Ovary (tissue), 9 donors: ENCODE data around the gene UTS2R. TPM values are rescaled to one million over a fixed set of nuclear protein-coding genes. Genes with fewer than 3 reads are reported as not detected.

Experiments
- DNase-seq, 5 donors: peaks; one replicate each; pipeline ENCODE4 v3.0.0-alpha.2; 2019 to 2020
- H3K27ac ChIP-seq, 2 donors: fragments of 200-600 bp; one replicate each; pipeline versions ENCODE4 v1.5.1 to v1.8.0; 2019 to 2022
- H3K27me3 ChIP-seq: fragments of 200-600 bp; one replicate; pipeline ENCODE4 v1.8.0; 2022
- H3K36me3 ChIP-seq: fragments of 200-600 bp; sonication (generic); one replicate; pipeline ENCODE4 v1.5.1; 2019
- H3K4me1 ChIP-seq: one replicate; pipeline ENCODE4 v1.8.1; 2013; ENCODE audit warnings: mild to moderate bottlenecking, moderate library complexity; ENCODE audit not compliant: insufficient read depth
- H3K4me3 ChIP-seq: fragments of 200-600 bp; sonication (generic); one replicate; pipeline ENCODE4 v1.5.1; 2017
- H3K9me3 ChIP-seq, 2 donors: fragments of 200-600 bp in 1 of 2; sonication (generic) in 1 of 2; one replicate each; pipeline versions ENCODE4 v1.5.1 to v1.8.1; 2013 to 2019; ENCODE audit warnings: mild to moderate bottlenecking in 1 of 2, moderate library complexity in 1 of 2
- CTCF ChIP-seq, 3 donors: fragments of 450-650 bp in 2 of 3; fragments of 200-600 bp in 1 of 3; IDR thresholded peaks; one replicate each; pipeline versions ENCODE4 v1.5.1 to v1.8.0; 2016 to 2022; ENCODE audit warnings: antibody characterized with exemption in 3 of 3, mild to moderate bottlenecking in 1 of 3
- EP300 ChIP-seq: sonication (generic); formaldehyde crosslinking; IDR thresholded peaks from one replicate; pipeline ENCODE4 v1.6.1; 2017; ENCODE audit warnings: antibody characterized with exemption
- POLR2A ChIP-seq: fragments of 450-650 bp; IDR thresholded peaks from one replicate; pipeline ENCODE4 v1.6.1; 2017; ENCODE audit warnings: antibody characterized with exemption, mild to moderate bottlenecking, moderate library complexity
- WGBS, 3 donors: extraction: QIAGEN DNeasy Blood & Tissue Kit in 1 of 3; methylation state at CpG; one replicate each; pipeline versions ENCODE4 v1.1.5 to v1.1.7; 2013 to 2017; 5-methylcytosine and 5-hydroxymethylcytosine counted together
- intact Hi-C, 4 donors: fragments of 100-400 bp; cut with DNase I; formaldehyde crosslinking; loops; one replicate each; pipeline versions ENCODE4 v1.11.0 to v1.15.1; 2022 to 2023
- polyA plus RNA-seq, 2 donors: library from polyadenylated mRNA; stranded (reverse); fragments of 200-250 nt in 1 of 2; fragments of 350-450 nt in 1 of 2; fragmentation: Illumina TruSeq in 1 of 2; extraction: RNeasy Lipid Tissue Mini Kit (QIAGEN cat#74804) in 1 of 2; gene quantifications; one replicate each; pipeline ENCODE4 v1.2.3, GENCODE V29; 2013 to 2014
- total RNA-seq, 7 donors: library from RNA; depleted of rRNA in 2 of 7; stranded (reverse); fragments of >200 nt in 2 of 7; fragmentation: NEBNext Ultra II Directional in 3 of 7; extraction: Animal tissue kit (Norgen Biotek cat#: 25700) in 3 of 7; gene quantifications; one replicate each; pipeline versions ENCODE4 v1.1.0 to v1.2.4, GENCODE V29; 2016 to 2023
- donor health status: DM: no; HTN: no; CAD: no; lungs with moderate emphysema.
- donor health status: DM: no; HTN: no; CAD: no.
- donor health status: Bipolar disorder and iron deficiency.
- donor health status: DM: yes; HTN: yes; CAD: no.
- donor health status: DM: no; HTN: no; CAD: no.
- donor health status: DM: yes; HTN: yes; CAD: no.

The UTS2R gene
- total and polyA plus RNA-seq, 9 donors = not detected

DNA sequence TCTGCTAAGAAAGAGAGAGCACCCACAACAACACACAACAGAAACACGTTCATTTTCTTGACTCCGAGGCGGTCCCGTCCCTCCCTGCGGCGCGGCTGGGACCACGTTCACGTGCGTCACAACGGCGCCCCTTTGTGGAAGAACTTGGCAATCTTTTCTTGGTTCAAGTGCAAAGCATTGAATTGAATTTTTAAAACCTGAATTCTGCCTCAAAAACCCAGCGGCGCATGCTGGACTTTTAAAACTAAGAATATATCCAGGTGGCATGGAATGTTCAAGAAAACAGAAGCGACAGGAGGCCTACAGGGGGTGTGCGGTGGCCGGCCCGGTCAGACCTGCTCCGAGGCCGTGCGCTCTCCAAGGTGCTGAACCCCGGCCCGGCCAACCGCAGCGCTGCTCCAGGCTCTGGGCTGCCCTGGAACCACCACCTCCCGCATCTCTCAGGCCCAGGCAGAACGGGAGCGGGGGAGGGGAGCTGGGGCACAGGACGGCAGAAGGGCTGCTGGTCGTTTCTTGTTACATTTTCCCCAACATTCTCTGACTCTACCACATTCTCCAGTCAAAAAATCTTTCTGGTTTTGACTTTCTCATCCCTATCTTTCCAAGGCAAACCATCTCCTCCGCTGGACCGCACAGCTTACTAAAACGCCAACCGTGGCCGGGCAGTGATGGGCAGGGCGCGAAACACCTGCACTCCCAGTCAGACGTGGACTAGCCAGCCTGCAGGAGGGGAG, 43.1 kb downstream of the UTS2R start:
- Histone ChIP-seq H3K9me3 (no peaks in the 10 kb centered on the region), H3K4me1 (peaks cover 10% of the 10 kb centered on the region), H3K27me3 (no peaks in the 10 kb centered on the region), H3K27ac (no peak overlapping the region), H3K36me3 (no peaks in the 10 kb centered on the region), H3K4me3 (no peak overlapping the region)
- TF ChIP-seq POLR2A (no peak), EP300 (no peak), CTCF (IDR thresholded peaks at IDR 0.05) (peak; percentile 31 to 60 (median 54))
- peak; percentile 66 to 87 (median 80) for DNase-seq
- intact Hi-C loops = loop anchor here in 2 of 4 donors (5.0 to 10.0 kb wide), 2 partner anchors 60 to 62 kb away; partner anchors contain the start of gene TEX19 (in 1 of the 2)
- WGBS, 3 donors = 16 to 19% (median 17%) methylated on average over 38 of the region's 38 CpGs

DNA sequence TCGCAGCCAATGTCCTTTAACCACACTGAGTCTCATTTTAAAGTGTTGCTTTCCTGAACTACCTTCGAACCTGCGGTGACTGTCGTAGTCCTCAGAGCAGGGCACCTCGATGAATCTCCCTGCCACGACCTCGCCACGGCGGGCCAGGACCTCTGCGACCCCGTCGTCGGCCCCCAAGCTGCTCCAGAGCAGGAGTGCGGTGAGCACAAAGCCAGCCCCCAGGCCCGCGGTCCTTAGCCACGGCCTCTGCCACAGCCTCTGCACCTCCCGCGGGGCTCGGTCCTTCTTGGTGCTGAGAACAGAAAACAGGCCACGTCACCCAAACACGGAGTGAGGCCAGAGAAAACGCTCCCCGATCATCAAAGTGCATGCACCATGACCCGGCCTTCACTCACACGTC, 43.8 kb downstream of the UTS2R start:
- no peaks in the 10 kb centered on the region for H3K9me3 ChIP-seq
- TF ChIP-seq EP300 = no peak
- H3K36me3 ChIP-seq = no peaks in the 10 kb centered on the region
- H3K4me1 ChIP-seq = peaks cover 10% of the 10 kb centered on the region
- H3K27ac ChIP-seq = no peak overlapping the region
- no peak overlapping the region for H3K4me3 ChIP-seq
- intact Hi-C loops = loop anchor here in 2 of 4 donors (5.0 to 10.0 kb wide), 2 partner anchors 61 to 63 kb away; partner anchors contain the start of gene TEX19 (in 1 of the 2)
- no peak for DNase-seq
- no peaks in the 10 kb centered on the region for H3K27me3 ChIP-seq
- 86 to 89% (median 88%) methylated on average over 26 of the region's 26 CpGs for WGBS, 3 donors

GRCh38 chr17:82415786-82416185, 44.2 kb downstream of the UTS2R start:
- Histone ChIP-seq H3K9me3 (no peaks in the 10 kb centered on the region), H3K27ac (no peak overlapping the region), H3K36me3 (no peaks in the 10 kb centered on the region), H3K27me3 (no peaks in the 10 kb centered on the region), H3K4me1 (peaks cover 10% of the 10 kb centered on the region), H3K4me3 (no peak overlapping the region)
- TF ChIP-seq CTCF (IDR thresholded peaks at IDR 0.05) (no peak), EP300 (no peak), POLR2A (no peak)
- intact Hi-C loops = loop anchor here in 2 of 4 donors (5.0 to 10.0 kb wide), 2 partner anchors 61 to 63 kb away; partner anchors contain the start of gene TEX19 (in 1 of the 2)
- WGBS, 3 donors = 88 to 91% (median 91%) methylated on average over 9 of the region's 9 CpGs
- DNase-seq = no peak

DNA sequence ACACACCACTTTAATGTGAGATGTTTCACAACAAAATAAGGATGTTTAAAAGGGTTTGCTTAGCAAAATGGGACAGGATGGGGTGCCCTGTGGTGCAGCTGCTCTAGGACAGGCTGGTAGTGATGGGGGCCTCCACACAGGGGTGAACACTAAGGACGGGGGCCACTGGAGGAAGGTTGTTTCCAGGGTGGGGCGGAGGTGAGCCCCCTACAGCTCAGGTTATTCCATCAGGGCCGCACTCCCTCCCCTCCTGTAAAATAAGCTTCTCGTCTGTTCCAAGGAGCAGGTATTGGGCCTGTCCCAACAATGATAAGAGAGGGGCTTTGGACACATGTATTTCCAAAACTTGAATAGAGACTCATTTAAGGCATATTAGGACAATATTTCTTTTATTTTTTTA, 44.7 kb downstream of the UTS2R start:
- Histone ChIP-seq H3K4me1 (peaks cover 10% of the 10 kb centered on the region), H3K36me3 (no peaks in the 10 kb centered on the region), H3K27me3 (no peaks in the 10 kb centered on the region), H3K9me3 (no peaks in the 10 kb centered on the region), H3K27ac (no peak overlapping the region), H3K4me3 (no peak overlapping the region)
- 89 to 93% (median 91%) methylated on average over 4 of the region's 4 CpGs for WGBS, 3 donors
- intact Hi-C loops = loop anchor here in 2 of 4 donors (5.0 to 10.0 kb wide), 2 partner anchors 61 to 64 kb away; partner anchors contain the start of gene TEX19 (in 1 of the 2)
- DNase-seq = no peak
- TF ChIP-seq POLR2A (no peak), CTCF (IDR thresholded peaks at IDR 0.05) (no peak), EP300 (no peak)

DNA sequence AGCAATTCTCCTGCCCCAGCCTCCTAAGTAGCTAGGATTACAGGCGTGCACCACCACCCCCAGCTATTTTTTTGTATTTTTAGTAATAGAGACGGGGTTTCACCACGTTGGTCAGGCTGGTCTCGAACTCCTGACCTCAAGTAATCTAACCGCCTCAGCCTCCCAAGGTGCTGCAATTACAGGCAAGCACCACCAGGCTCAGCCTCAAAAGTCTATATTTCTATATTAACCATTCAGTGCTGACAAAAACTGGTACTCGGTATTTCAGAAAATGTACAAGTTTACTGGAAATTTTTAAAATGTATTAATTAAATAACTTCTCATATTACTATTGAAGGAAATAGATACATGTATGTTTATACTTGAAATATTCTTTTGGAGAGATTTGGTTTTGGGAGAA, 45.2 kb downstream of the UTS2R start:
- no peaks in the 10 kb centered on the region for H3K36me3 ChIP-seq
- no peak overlapping the region for H3K4me3 ChIP-seq
- TF ChIP-seq CTCF (IDR thresholded peaks at IDR 0.05) (no peak), POLR2A (no peak), EP300 (no peak)
- H3K27ac ChIP-seq = no peak overlapping the region
- no peaks in the 10 kb centered on the region for H3K9me3 ChIP-seq
- H3K27me3 ChIP-seq = no peaks in the 10 kb centered on the region
- intact Hi-C loops = loop anchor here in 2 of 4 donors (5.0 to 10.0 kb wide), 2 partner anchors 62 to 64 kb away; partner anchors contain the start of gene TEX19 (in 1 of the 2)
- 75 to 87% (median 76%) methylated on average over 6 of the region's 6 CpGs for WGBS, 3 donors
- no peak for DNase-seq
- H3K4me1 ChIP-seq = peaks cover 10% of the 10 kb centered on the region
